Smooth muscle cell (in vitro differentiated cells): ENCODE results near the gene HSH2D. TPM values are rescaled to one million over a fixed set of nuclear protein-coding genes. Genes with fewer than 3 reads are reported as not detected.

Experiments
- DNase-seq: peaks from one replicate; lab custom pipeline; 2025; ENCODE audit not compliant: unreplicated experiment; lab: John Stamatoyannopoulos, UW
- H2AFZ ChIP-seq: fragments of 200-600 bp; sonication (generic); 2 replicates; pipeline ENCODE4 v1.6.0; 2016; ENCODE audit warnings: antibody characterized with exemption, low read depth, mild to moderate bottlenecking
- H3F3A ChIP-seq: fragments of 200-600 bp; sonication (generic); 2 replicates; pipeline ENCODE4 v1.6.0; 2017; ENCODE audit warnings: antibody characterized with exemption, low read depth
- H3K27ac ChIP-seq: fragments of 200-600 bp; sonication (generic); 2 replicates; pipeline ENCODE4 v1.5.1; 2016; ENCODE audit warnings: low read depth, mild to moderate bottlenecking
- H3K27me3 ChIP-seq: fragments of 200-600 bp; sonication (generic); 2 replicates; pipeline ENCODE4 v1.6.1; 2016; ENCODE audit warnings: low read depth, mild to moderate bottlenecking
- H3K36me3 ChIP-seq: fragments of 200-600 bp; sonication (generic); 2 replicates; pipeline ENCODE4 v1.5.1; 2016; ENCODE audit warnings: low read depth
- H3K4me1 ChIP-seq: fragments of 200-600 bp; sonication (generic); 2 replicates; pipeline ENCODE4 v1.5.1; 2016; ENCODE audit warnings: low read depth
- H3K4me2 ChIP-seq: fragments of 200-600 bp; sonication (generic); 2 replicates; pipeline ENCODE4 v1.6.0; 2016; ENCODE audit warnings: mild to moderate bottlenecking
- H3K4me3 ChIP-seq: fragments of 200-600 bp; sonication (generic); 2 replicates; pipeline ENCODE4 v1.5.1; 2016; ENCODE audit warnings: mild to moderate bottlenecking
- H3K79me2 ChIP-seq: fragments of 200-600 bp; sonication (generic); 2 replicates; pipeline ENCODE4 v1.6.0; 2016; ENCODE audit warnings: low read depth, mild to moderate bottlenecking
- H3K9ac ChIP-seq: fragments of 200-600 bp; sonication (generic); 2 replicates; pipeline ENCODE4 v1.6.0; 2016; ENCODE audit warnings: low read depth
- H3K9me3 ChIP-seq: fragments of 200-600 bp; sonication (generic); replicated peaks from 2 replicates; pipeline ENCODE4 v1.5.1; 2016; ENCODE audit warnings: low read depth
- H4K20me1 ChIP-seq: fragments of 200-600 bp; sonication (generic); 2 replicates; pipeline ENCODE4 v1.6.0; 2016; ENCODE audit warnings: low read depth
- WGBS: methylation state at CpG from one replicate; pipeline ENCODE4 v1.1.7; 2016; ENCODE audit warnings: low lambda C conversion rate; 5-methylcytosine and 5-hydroxymethylcytosine counted together
- polyA plus RNA-seq: library from polyadenylated mRNA; unstranded; fragments of >200 nt; fragmentation: Nextera tagmentation; extraction: Ambion mirVana; gene quantifications from 2 replicates; pipeline ENCODE4 v1.2.1, GENCODE V29; 2016
- total RNA-seq: library from RNA; depleted of rRNA; stranded (reverse); fragments of >200 nt; gene quantifications from 2 replicates; pipeline ENCODE4 v1.2.3, GENCODE V29; 2014
- TF ChIP-seq, protein P1 (sequence below): fragments of 200-600 bp; sonication (generic); IDR thresholded peaks from 2 replicates; pipeline ENCODE4 v1.5.1; 2017; ENCODE audit warnings: borderline replicate concordance, mild to moderate bottlenecking, antibody characterized with exemption; ENCODE audit not compliant: insufficient read depth, poor library complexity, severe bottlenecking

Gene HSH2D
- total and polyA plus RNA-seq, 2 experiments from 2014 or later = 0.17 TPM; not detected in 1

DNA sequence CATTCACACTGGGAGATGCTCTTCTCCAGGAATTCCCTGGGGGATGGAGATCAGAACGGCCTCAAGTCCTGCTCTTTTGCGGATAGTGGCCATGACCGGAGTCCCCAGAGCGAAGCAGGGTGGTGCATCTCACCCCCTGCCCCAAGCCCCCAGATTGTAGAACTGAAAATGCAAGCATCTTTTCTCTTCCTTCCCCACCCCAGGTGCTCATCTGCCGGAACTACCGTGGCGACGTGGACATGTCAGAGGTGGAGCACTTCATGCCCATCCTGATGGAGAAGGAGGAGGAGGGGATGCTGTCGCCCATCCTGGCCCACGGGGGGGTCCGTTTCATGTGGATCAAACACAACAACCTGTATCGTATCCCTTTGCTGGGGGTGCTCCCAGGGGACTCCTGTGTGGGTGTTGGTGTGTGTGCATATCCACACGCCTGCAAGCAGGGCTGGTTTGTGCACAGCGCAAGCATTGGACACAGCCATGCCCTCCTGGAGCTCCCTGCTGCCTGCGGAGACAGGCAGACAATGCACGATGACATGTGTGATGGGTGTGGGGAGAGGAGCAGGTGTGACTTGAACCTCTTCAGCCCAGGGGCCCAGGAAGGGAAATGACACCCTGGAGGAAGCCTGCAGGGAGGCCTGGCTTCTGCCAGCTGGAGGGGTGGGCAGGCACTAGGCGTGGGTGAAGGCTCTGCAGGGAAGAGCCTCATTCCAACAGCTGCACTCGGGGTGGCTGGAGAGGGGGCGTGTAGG lies 59.9 kb downstream of the HSH2D start:
- Histone ChIP-seq H3K36me3 (peaks cover 2% of the 10 kb centered on the region), H3K4me3 (no peak overlapping the region), H3K27me3 (no peaks in the 10 kb centered on the region), H3K9ac (no peak overlapping the region), H3K4me2 (no peak overlapping the region), H4K20me1 (peaks cover 54% of the 10 kb centered on the region), H2AFZ (no peak overlapping the region), H3F3A (no peaks in the 10 kb centered on the region), H3K9me3 (no peaks in the 10 kb centered on the region), H3K27ac (no peak overlapping the region), H3K79me2 (peaks cover 40% of the 10 kb centered on the region), H3K4me1 (peaks cover 6% of the 10 kb centered on the region)
- DNase-seq = no peak
- WGBS = 96% methylated on average over 19 of the region's 19 CpGs
- TF ChIP-seq, protein P1, sequence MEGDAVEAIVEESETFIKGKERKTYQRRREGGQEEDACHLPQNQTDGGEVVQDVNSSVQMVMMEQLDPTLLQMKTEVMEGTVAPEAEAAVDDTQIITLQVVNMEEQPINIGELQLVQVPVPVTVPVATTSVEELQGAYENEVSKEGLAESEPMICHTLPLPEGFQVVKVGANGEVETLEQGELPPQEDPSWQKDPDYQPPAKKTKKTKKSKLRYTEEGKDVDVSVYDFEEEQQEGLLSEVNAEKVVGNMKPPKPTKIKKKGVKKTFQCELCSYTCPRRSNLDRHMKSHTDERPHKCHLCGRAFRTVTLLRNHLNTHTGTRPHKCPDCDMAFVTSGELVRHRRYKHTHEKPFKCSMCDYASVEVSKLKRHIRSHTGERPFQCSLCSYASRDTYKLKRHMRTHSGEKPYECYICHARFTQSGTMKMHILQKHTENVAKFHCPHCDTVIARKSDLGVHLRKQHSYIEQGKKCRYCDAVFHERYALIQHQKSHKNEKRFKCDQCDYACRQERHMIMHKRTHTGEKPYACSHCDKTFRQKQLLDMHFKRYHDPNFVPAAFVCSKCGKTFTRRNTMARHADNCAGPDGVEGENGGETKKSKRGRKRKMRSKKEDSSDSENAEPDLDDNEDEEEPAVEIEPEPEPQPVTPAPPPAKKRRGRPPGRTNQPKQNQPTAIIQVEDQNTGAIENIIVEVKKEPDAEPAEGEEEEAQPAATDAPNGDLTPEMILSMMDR = no peak

DNA sequence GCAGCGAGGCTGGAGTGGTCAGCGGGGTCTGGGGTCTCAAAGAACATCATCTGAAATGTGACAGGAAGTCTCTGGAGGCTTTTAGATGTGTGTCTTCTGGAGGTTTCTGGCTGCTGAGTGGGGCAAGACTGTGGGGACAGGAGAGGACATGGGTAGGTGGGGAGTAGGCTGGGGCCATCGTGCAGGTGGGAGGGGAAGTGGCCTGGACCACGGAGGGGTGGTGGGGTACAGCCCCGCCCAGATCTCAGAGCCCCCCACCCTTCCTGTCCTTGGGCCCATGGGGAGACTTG lies 60.5 kb downstream of the HSH2D start:
- Histone ChIP-seq H3K79me2 (peaks cover 35% of the 10 kb centered on the region), H3K9ac (no peak overlapping the region), H3F3A (no peaks in the 10 kb centered on the region), H2AFZ (no peak overlapping the region), H3K27me3 (no peaks in the 10 kb centered on the region), H4K20me1 (peaks cover 49% of the 10 kb centered on the region), H3K27ac (no peak overlapping the region), H3K36me3 (peaks cover 3% of the 10 kb centered on the region), H3K4me3 (no peak overlapping the region), H3K4me1 (peaks cover under 1% of the 10 kb centered on the region), H3K4me2 (no peak overlapping the region), H3K9me3 (no peaks in the 10 kb centered on the region)
- DNase-seq = no peak
- TF ChIP-seq, protein P1 = no peak
- WGBS = 100% methylated on average over 4 of the region's 5 CpGs

DNA sequence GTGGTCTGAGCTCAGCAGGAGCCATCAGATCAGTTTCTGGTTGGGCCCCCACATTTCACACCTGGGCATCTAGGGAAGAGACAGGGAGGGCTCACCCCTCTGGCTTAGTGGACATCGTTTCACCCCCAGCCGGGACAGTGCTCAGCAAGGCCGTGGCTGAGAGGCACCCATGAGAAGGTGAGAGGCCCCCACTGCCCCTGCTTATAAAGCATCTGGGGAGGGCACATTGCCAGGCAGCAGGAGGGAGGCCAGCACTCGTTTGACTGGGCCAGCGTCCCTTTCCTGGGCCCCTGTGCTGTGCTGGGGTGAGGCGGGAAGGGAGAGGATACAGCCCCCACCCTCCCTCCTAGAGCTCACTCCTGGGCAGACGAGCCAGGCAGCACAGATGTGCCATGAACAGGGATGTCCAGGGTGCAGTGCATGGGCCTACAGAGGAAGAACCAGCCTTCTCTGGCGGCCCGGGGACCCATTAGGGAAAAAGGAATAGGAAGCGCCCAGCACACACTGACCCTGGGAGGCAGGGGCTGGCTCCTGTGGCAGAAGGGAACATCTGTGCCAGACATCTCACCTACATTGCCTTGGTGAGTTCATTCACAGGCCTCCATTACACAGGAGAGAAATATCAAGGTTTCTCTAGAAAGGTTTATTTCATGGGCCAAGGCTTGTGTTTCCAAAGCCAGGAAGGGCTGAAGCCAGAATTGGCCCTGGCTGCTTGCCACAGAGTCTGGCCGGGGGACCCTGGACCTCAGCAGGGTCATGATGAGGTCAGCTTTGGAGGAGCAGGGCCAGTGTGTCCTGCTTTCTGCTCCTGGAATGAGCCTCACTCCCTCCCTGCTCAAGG lies 61.9 kb downstream of the HSH2D start:
- Histone ChIP-seq H3F3A (no peaks in the 10 kb centered on the region), H3K9me3 (no peaks in the 10 kb centered on the region), H3K4me3 (no peak overlapping the region), H3K79me2 (peaks cover 31% of the 10 kb centered on the region), H3K9ac (no peak overlapping the region), H3K4me1 (no peaks in the 10 kb centered on the region), H4K20me1 (peaks cover 39% of the 10 kb centered on the region), H3K36me3 (peaks cover 3% of the 10 kb centered on the region), H2AFZ (no peak overlapping the region), H3K27ac (no peak overlapping the region), H3K27me3 (no peaks in the 10 kb centered on the region), H3K4me2 (no peak overlapping the region)
- TF ChIP-seq, protein P1 = no peak
- WGBS = 93% methylated on average over 11 of the region's 11 CpGs
- DNase-seq = no peak
